Ovary (tissue), 3 donors: Measurements from ENCODE around the gene KCNMA1.

Experiments used
- EP300 ChIP-seq: sonication (generic); formaldehyde crosslinking; IDR thresholded peaks from one replicate; pipeline ENCODE4 v1.6.1; 2017; ENCODE audit warnings: antibody characterized with exemption
- POLR2A ChIP-seq: fragments of 450-650 bp; IDR thresholded peaks from one replicate; pipeline ENCODE4 v1.6.1; 2017; ENCODE audit warnings: antibody characterized with exemption, mild to moderate bottlenecking, moderate library complexity
- TF ChIP-seq, protein P1 (sequence below), 3 donors: fragments of 450-650 bp in 2 of 3; fragments of 200-600 bp in 1 of 3; IDR thresholded peaks; one replicate each; pipeline versions ENCODE4 v1.5.1 to v1.8.0; 2016 to 2022; ENCODE audit warnings: antibody characterized with exemption in 3 of 3, mild to moderate bottlenecking in 1 of 3
- donor health status: DM: no; HTN: no; CAD: no.

DNA sequence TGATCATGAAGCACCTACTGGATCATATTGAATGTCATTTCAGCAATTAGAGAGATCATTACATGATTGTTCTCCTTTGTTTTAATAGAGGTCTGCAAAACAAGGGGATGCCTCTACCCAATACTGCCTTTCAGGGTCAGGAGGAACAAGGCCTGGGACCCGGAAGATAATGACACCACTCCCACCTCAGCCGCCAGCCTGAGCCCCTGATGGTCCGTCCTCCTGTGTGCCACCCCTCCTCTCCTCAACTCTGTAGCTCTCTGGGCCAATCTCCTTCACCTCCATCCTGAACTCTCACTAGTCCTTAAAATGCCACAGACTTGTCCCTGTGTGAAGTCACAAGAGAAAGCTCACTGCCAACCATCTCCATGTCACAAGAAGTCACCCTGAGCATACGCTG is 38.0 kb downstream of the KCNMA1 start:
- TF ChIP-seq, protein P1, sequence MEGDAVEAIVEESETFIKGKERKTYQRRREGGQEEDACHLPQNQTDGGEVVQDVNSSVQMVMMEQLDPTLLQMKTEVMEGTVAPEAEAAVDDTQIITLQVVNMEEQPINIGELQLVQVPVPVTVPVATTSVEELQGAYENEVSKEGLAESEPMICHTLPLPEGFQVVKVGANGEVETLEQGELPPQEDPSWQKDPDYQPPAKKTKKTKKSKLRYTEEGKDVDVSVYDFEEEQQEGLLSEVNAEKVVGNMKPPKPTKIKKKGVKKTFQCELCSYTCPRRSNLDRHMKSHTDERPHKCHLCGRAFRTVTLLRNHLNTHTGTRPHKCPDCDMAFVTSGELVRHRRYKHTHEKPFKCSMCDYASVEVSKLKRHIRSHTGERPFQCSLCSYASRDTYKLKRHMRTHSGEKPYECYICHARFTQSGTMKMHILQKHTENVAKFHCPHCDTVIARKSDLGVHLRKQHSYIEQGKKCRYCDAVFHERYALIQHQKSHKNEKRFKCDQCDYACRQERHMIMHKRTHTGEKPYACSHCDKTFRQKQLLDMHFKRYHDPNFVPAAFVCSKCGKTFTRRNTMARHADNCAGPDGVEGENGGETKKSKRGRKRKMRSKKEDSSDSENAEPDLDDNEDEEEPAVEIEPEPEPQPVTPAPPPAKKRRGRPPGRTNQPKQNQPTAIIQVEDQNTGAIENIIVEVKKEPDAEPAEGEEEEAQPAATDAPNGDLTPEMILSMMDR (IDR thresholded peaks at IDR 0.05) = no peak
- no peak for TF ChIP-seq POLR2A
- TF ChIP-seq EP300 = no peak
